ENCODE data around the gene PKN1. TPM values are rescaled to one million over a fixed set of nuclear protein-coding genes. Genes with fewer than 3 reads are reported as not detected.

The PKN1 gene
- total and polyA plus RNA-seq, 2 of the 13 experiments (the other 11 are each of a cell fraction or from before 2014, with no cell fraction given), result 45.7 to 54.5 TPM

DNA sequence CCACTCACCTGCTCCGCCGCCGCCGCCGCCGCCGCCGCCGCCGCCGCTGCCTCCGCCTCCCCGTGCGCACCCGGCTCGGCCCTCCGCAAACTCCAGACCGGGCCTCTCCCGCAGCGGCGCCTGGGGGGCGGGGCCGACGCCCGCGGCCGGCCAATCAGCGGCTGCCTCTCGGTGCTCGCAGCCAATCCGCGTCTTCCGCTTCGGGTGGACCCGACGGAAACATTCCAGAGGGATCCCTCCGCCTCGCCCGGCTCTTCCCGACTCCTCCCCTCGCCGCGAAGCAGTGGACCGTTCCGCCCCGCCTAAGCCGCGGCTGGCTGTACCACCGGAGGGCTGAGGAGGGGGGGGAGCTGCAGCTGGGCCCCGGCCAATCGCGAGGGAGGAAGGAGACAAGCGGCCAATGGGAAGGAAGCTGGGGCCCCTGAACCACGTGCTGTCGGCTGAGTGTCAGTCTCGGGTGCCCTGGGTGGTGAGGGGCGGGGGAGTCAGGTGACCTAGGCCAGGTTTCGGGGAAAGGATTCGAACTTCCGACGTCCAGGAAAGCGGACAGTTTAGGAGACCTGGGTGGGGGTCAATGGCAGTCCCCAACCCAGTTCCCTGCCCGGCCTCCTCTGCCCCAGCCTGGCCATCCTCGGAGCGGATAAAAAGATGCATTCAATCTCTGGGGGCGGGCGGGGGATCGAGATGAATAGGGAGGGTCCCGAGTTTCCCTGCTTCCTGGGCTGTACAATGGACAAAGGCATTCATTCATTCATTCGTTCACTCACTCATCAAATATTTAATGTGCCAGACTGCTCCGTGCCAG, 63.1 kb downstream of the PKN1 start, which contains the start of gene GIPC1 (continued):
- TF ChIP-seq NCOA2 (CRISPR knock-in tag; IDR thresholded peaks at IDR 0.05) (peak; percentile 33; the same call in 1 of the 2 replicates), ZBTB10 (CRISPR knock-in tag; IDR thresholded peaks at IDR 0.05; ENCODE audit: borderline replicate concordance) (no peak), ZNF746 (CRISPR knock-in tag; IDR thresholded peaks at IDR 0.05) (0 out of 2 replicates have a peak, but pooled peaks have one; percentile 54), ZNF296 (CRISPR knock-in tag; conservative IDR thresholded peaks at IDR 0.05) (no peak), KAT7 (CRISPR knock-in tag; IDR thresholded peaks at IDR 0.05; ENCODE audit: borderline replicate concordance) (peak; percentile 49; the same call in 1 of the 2 replicates), MEF2D (CRISPR knock-in tag; IDR thresholded peaks at IDR 0.05) (peak; percentile 65; the same call in 1 of the 2 replicates), BORCS8-MEF2B (CRISPR knock-in tag; IDR thresholded peaks at IDR 0.05) (peak; percentile 23; the same call in 1 of the 2 replicates), ZNF749 (CRISPR knock-in tag; IDR thresholded peaks at IDR 0.05; ENCODE audit: borderline replicate concordance) (no peak), KDM1A (CRISPR knock-in tag; IDR thresholded peaks at IDR 0.05) (peak; percentile 42; the same call in 1 of the 2 replicates), PATZ1 (CRISPR knock-in tag; IDR thresholded peaks at IDR 0.05) (peak; percentile 77), ZNF282 (IDR thresholded peaks at IDR 0.05; ENCODE audit: partially characterized antibody) (no peak), MNT (IDR thresholded peaks at IDR 0.05) (peak; percentile 79), RAD51 (IDR thresholded peaks at IDR 0.05; ENCODE audit: borderline replicate concordance) (peak; percentile 88), TBX3 (IDR thresholded peaks at IDR 0.05; ENCODE audit: borderline replicate concordance) (peak; percentile 46; the same call in 1 of the 2 replicates), ZNF687 (CRISPR knock-in tag; IDR thresholded peaks at IDR 0.05) (peak; percentile 90), REXO4 (CRISPR knock-in tag; IDR thresholded peaks at IDR 0.05; ENCODE audit: borderline replicate concordance) (no peak), ZNF607 (CRISPR knock-in tag; IDR thresholded peaks at IDR 0.05; ENCODE audit: borderline replicate concordance) (peak; percentile 63; the same call in 1 of the 2 replicates), ZNF816 (CRISPR knock-in tag; IDR thresholded peaks at IDR 0.05; ENCODE audit: borderline replicate concordance) (0 out of 2 replicates have a peak, but pooled peaks have one; percentile 13)

Data from HepG2 (cell line).